ENCODE data around the gene CPM.

CPM gene

DNA sequence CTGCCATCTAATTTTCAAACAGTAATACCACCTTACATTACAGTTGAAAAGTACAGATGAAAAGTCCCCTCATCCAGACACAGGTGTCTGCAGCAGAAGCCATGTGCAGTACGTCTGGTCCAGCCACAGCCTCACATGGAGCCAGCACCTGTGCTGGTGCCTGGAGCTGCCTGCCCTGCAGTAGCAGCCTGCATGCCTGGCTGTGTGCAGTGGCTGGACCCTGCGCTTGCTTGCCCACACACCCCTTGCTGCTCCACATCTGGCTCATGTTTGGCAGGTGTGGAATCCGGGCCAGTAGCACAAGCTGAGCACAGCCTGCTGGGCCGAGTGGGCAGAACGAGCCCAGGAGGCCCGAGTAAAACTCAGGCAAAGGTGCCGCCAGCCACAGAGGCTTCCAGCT, 21.8 kb upstream of the CPM start:
- no peak for DNase-seq

DNA sequence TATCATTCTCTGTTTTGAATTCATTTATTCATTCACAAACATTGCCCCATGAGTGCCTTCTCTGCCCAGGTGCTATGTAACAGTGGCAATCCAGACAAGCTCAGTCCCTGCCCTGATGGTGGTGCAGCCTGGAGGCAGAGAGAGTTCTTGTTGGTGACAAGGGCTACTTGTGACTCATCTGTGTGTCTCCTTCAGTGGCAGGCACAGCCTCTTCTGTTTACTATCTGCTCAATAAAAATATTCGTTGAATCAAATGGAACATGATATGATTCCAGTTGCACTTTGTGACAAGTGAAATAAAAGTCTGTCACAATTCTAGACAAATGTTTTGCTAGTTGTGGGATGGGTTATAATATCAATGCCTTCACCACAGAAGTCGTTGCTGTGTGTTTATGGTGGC, 20.6 kb upstream of the CPM start:
- no peak for DNase-seq

GRCh38 chr12:68951652-68952051, 18.7 kb upstream of the CPM start:
- no peak for DNase-seq

- DNase-seq = no peak
These were observed 17.5 kb upstream of the CPM start for GRCh38 chr12:68950511-68950910.

DNA sequence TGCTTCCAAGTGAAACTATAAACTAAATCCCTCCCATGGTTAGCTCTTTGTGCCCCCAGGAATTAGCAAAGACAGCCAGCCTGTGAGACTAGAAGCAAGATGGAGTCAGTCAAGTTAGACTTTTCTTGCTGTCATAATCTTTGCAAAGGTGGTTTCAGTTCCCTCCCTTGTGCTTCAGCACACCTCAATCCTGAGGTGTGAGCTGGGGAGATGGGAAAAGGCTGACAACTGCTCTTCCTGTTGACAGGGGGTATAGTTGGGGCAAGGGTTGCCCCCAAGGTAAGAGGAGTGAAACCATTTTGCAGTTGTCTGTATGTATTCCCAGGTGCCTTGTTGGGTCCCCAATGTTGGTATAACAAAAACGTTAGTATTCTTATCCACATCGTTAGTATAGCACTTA, 12.3 kb upstream of the CPM start:
- DNase-seq = no peak

DNA sequence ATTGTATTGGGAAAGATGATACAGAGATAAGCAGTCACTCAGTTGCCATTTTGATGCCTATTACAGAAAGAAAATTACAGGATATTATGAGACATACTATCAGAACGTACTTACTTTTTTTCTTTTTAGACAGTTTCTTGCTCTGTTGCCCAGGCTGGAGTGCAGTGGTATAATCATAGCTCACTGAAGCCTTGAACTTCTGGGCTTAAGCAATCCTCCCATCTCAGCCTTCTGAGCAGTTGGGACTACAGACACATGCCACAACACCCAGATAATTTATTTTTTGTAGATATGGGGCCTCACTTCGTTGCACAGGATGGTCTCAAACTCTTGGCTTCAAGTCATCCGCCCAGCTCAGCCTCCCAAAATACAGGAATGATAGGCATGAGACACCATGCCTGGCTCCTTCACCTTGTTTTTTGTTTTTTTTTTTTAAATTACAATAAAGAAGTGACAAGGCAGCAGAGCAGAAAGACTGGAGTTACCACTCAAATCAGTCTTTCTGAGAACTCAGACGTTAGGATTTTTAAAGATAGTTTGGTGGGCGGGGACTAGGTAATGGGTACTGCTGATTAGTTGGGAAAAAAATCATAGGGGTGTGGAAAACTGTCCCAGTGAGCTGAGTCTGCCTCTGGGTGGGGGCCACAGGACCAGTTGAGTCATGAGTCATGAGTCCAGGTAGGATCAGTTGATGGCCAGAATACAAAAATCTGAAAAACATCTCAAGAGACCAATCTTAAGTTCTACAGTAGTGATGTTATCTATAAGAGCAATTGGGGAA, 11.5 kb upstream of the CPM start:
- DNase-seq = no peak

- DNase-seq = no peak
These were observed 10.9 kb upstream of the CPM start for GRCh38 chr12:68943848-68944247.

- DNase-seq = no peak
These were observed 7.8 kb upstream of the CPM start for GRCh38 chr12:68940731-68941130.

DNA sequence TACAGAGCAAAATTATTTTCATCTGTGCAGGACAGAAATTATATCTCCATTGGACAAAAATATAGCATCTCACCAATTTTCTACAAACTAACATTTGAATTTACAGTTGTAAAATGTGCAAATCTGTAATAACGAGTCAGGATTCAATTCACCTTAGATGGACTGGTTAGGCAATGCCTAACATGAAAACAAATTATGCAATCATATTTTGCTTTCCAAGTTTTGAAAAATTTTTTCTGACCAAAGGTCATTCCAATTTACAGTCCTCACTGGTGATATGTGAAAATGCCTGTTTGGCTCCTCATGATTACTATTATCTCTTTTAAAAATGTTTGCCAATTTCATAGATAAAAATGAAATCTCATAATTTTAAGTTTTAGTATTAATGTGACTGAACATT, 6.5 kb upstream of the CPM start:
- no peak for DNase-seq

DNA sequence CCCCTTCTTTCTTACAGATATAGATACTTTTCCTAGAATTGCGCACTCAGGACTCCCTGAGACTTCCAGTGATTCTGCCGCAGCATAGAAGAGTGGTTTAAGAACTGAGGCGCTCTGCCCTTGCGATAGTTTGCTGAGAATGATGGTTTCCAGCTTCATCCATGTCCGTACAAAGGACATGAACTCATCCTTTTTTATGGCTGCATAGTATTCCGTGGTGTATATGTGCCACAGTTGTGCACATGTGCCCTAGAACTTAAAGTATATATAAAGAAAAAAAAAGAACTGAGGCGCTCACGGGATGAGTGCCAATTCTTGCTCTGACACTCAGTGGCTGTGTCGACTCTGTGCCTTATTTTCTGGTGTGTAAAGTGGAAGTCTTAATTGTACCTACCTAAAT, 1.4 kb upstream of the CPM start:
- DNase-seq = no peak

GRCh38 chr12:68932128-68932960, 627 bp downstream of the CPM start:
- DNase-seq = no peak

DNA sequence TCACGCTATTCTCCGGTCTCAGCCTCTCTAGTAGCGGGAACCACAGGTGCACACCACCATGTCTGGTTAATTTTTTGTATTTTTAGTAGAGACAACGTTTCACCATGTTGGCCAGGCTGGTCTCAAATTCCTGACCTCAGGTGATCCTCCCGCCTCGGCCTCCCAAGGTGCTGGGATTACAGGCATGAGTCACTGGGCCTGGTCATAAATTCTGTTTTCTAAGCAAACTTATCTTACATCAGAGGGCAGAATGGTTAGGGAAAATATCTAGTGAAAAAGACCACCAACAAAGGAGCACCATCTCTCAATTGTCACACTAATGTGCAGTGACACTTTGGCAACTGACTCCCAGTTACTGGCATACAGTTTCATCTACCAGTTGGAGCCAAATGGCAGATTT, 2.8 kb downstream of the CPM start:
- DNase-seq = no peak

DNA sequence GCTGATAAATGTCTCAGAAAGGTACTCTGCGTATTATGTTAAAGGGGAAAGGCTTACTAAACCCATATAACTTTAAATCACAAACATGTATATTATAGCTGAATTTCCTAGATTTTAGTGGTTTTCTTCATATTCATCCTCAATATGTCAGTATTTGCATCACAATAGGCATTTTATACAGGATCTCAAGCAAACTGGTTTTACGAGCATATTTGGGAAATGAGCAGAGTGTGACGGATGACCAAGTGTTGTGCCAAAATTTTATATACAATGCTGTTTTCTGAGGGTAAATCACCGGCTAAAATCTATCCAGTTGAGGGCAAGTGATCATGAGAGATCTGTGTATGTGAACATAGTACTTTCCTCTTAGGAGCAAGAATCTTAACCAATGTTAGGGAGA, 8.4 kb downstream of the CPM start:
- DNase-seq = no peak

- no peak for DNase-seq
These were observed 13.3 kb downstream of the CPM start for GRCh38 chr12:68919581-68920239.

GRCh38 chr12:68918960-68919359, 14.0 kb downstream of the CPM start:
- DNase-seq = no peak

- no peak for DNase-seq
These were observed 17.9 kb downstream of the CPM start for GRCh38 chr12:68915055-68915454.

DNA sequence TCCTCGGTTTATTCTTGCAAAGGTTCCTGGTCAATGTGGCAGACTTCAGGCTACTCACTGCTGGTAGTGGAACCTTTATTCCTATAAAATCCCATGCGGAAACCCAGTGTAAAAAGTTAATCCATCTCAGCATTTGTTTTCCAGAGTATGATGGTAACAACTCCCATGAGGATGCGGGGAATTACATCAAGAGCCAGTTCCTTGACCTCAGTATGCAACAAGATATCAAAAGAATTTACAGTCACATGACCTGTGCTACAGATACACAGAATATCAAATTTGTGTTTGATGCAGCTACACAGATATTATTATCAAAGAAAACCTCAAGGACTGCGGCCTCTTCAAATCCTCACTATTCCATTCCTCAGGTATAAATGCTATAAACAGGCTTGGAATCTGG, 19.3 kb downstream of the CPM start:
- DNase-seq = no peak

DNA sequence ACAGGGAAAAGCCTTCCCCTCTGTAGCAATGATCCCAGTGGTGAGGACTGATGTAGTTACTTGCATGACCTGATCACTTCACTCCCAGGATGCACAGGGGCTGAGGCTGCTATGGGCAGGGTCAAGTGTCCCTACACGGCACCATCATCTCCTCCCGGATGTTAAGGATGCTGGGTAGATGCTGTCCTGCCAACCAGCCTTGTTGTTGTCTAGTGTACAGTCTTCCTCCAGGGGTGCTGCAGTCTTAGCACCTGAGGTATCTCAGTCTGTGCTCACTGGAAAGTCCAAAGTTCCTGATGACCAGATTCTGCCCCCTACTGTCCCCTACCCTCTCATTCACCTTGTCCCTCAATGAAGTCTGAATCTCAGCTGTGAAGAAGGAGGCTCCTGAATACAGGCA, 20.1 kb downstream of the CPM start:
- no peak for DNase-seq

GRCh38 chr12:68911197-68911718, 21.7 kb downstream of the CPM start:
- DNase-seq = no peak

DNA sequence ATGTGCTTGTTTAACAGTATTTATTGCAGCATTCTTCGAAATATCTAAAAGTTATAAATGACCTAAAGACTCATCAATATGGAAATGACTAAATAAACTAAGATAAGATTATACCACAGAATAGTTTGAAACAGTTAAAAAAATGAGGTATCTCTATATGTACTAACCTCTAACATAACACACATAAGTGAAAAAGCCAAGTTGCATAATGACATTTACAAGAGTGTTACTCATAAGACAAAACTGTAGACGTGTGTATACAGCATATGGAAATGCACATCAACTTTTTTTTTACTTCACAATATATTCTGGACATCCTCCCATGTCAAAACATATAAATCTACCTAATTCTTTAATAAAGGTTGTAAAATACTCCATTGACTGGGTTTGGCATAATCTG, 22.8 kb downstream of the CPM start:
- no peak for DNase-seq

GRCh38 chr12:68908076-68908475, 24.9 kb downstream of the CPM start:
- DNase-seq = no peak

GRCh38 chr12:68905733-68906132, 27.2 kb downstream of the CPM start:
- DNase-seq = no peak

- no peak for DNase-seq
These were observed 28.5 kb downstream of the CPM start for GRCh38 chr12:68904351-68904962.

All from GDM1 (cell line).